T-helper 2 cell treated with Interferon-gamma antibody and Interleukin-4, amounts not matched to agents 100 ng/mL and 5 ng/mL, for 36 hours (primary cell): ENCODE results near the gene PPP2R1B. TPM values are rescaled to one million over a fixed set of nuclear protein-coding genes. Genes with fewer than 3 reads are reported as not detected.

Experiments used
- intact Hi-C: fragments of 100-400 bp; cut with micrococcal nuclease; formaldehyde crosslinking; loops from one replicate; pipeline ENCODE4 v1.15.1; 2023
- total RNA-seq: library from RNA; stranded (reverse); gene quantifications from 2 replicates; pipeline ENCODE4 v1.2.3, GENCODE V29; 2022

The PPP2R1B gene
- total RNA-seq, 1 donor from 2014 or later: 56.3 TPM

DNA sequence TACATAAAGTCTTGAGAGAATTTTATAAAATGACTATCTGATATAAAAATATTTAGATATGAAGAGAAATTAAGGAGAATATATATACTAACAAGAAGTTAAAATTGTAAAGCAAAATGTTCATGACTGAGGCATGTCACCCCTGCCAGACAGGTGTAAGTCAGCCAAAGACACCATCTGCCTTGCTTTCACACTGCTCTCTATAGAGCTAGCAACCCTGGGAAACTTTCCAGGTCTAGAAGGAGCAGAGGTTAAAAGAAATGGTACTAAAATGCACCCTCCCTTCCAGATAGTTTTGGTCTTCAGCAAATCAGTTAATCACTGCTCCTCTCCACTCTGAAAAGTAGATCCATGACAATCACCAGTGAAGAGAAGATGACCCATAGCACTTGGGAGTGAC is 16.5 kb downstream of the PPP2R1B start:
- intact Hi-C loops: no loop called here

DNA sequence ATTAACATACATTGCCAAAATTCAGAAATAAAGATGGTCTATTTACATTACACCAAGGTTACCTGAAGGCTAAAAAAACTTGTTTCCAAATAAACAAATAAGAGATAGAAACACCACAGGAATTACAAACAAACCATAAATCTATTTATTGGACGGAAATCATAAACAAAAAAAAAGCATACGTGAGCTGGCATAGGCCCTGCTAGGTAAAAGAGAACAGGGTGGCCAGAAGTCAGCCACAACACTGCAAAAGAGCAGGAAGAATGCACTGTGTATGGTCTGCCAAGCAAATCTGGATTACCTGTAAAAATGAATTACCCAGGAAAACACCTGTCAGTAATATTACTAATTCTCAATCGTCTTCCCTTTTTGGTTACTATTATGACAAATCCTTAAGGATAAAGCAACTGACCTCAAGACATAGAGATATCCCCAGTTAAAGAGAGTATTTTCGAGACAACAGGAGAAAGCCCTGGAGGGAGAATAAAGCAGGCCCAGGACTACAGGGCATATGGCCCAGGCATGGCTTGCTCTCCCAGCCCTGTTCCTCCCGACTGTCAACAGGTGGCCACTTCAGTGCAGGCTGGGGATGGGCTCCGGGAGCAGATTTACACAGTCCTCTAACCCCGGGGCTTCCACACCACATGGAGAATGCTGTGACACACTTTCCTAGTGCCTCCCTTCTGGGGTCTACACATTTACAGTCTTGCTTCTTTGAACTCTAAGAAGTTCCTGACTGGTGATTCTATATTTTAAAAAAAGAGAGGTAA is 18.0 kb downstream of the PPP2R1B start:
- intact Hi-C loops: no loop called here

DNA sequence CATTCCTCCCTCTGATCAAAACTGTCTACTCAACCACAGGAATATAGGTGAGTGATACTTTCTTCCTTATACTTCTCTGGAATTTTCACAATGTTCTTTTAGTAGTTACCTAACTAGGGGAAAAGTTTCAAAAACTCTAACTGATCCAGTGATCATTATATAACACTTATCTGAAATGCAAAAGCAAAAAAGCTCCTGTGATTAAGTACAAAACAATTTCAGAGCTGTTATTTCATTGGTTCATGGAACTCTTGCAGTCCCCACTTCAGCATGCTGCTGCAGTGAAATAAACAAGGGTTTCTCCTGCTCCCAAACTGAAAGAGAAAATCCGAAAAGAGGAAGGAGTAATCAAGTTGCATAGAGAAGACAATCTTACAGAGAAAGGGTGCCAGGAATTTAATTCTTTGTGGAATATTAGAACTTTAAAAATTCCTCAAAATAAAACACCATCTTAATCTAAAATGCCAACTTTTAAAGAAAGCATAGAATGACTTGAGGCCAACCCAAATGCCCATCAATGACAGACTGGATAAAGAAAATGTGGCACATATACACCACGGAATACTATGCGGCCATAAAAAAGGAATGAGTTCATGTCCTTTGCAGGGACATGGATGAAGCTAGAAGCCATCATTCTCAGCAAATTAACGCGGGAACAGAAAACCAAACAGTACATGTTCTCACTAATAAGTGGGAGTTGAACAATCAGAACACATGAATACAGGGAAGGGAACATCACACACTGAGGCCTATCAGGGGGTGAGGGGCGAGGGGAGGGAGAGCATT is 20.3 kb downstream of the PPP2R1B start:
- intact Hi-C loops: no loop called here

DNA sequence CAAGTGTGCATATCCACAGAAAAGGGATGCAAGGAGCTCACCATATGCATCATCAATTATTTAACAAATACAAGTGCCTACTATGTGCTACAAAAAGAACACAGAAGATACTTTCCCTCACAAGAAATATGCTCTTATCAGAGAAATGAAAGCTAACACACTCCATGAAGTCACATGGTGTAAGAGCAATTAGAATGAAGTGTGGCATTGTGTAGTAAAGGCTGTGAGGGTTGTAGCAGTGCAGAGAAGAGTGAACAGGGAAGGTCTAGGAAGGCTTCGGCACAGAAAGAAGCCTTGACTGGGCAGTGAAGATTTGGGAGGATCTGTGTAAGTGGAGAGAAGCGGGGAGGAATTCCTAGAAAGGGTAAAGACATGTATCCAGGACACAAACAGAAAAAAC is 22.5 kb downstream of the PPP2R1B start:
- intact Hi-C loops: no loop called here

DNA sequence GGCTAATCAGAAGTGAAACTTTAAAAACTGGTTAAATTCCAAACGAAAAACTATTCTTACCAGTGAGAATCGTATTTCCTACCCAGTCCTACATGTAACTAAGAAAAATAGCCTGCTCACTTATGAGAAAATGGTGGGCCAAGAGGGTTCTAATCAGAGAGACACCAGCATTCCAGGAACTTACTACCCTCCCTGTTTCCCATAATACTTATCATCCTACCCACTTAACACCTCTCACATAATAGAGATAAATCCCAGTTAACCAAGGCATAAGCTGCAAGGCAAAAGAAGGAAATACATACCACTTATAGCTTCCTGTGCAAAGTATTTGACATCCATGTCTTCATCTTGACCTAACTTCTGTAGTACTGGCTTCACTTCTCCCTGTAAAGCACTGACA is 24.4 kb downstream of the PPP2R1B start:
- intact Hi-C loops: no loop called here

DNA sequence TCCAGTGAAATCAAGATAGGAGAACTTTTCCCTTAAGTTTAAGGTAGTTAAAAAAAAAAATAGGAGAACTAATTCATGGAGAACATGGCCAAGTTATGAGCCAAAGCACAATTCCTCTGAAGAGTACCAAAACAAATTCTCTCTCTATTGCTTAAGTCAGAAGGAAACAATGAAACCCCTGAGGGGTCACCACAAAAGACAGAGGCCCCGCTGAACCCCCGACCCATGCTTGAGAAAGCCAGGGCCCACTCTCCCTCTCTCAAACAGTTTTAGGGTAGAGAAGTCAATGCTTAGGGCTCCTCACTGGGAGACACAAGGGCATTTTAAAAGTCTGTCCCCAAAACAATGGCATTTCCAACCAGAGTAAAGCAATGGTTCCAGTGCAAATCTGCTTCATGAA is 26.9 kb downstream of the PPP2R1B start:
- intact Hi-C loops: no loop called here

DNA sequence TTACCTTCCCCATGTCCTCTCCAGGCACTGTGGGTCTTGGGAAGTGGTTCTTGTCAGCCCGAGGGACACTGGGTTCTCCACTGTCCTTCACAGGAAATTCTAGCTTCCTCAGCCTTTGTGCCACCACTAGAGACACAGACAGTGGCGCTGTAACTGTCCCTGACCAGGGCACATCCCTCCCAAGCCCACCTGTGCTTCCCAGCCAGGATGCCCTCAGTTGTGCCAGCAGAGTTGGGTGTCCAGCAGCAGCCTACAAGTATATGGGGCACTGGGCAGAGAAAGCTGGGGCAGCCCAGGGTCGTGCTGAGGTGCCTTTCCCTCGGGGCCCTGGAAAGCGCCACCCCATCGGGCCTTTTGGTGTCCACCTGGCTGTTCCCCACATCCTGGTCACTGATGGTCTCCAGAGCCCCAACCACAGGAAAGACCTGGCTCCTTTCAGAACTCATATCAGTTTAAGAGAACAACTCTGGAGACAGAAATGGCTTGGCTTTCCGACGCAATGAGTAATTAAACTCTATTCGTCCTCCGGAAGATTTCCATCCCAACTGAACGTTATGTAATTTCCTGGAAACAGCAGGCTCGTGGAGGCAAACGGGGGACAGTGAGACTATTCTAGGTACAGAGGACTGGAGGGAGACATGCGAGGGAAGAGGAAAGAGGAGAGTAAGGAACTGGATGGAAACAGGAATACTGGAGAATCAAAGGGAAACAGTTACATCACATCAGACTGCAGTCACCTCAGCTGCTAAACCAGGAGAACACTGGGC is 28.6 kb downstream of the PPP2R1B start:
- intact Hi-C loops: no loop called here

DNA sequence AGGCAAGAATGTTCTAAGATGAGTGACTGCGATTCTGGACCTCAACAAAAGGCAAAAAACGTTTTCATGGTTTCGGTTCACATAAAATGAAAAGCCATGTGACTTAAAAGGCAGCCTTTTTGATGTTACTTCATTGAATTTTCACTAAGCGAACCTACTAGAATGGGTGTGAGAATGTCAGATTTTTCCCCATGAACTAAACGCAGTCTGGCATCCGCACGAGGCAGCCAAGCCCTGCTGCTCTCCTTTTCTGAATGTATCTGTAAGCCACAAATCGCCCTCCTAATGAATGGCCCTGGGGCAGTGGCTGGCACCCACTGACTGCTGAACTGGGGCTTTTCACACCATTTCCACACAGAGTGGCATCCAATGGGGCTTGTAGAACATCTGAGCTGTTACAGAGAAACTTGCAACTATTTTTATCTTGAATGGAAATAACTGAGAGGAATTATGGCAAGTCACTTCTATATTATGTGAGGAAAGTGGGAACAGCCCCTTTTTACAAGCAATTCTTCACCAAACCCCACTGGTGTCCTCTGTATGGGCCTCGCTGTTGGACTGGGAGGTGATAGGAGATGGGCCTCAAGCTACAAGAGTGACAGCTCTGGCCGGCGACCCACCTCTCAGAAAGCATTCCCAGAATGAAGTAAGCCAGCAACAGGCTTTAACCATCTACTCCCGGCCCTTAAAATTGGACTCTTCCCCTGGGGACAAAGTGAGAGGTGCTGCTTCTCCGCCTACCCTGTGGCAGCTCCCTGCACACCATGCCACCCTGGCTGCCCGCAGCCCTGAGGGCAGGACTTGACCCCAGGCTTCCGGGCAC is 29.4 kb downstream of the PPP2R1B start:
- intact Hi-C loops: no loop called here

DNA sequence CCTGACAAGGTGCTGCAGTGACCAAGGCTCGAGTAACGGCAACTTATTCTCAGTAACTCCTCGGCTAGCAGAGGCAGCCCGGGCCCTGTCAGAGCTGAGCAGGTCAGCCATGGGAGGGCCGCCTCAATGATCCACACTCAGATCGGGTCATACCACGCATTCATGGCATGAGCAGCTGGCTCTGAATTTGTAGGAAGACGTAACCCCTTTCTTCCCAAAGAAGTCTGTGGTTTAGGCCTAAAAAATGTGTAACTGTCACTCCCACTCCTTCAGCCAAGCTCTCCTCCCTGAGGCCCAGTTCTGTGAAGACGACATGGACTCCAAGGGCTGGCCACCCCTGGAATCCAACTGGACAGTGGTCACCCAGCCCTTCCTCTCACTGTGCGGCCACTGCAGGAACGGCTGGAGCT is 30.0 kb downstream of the PPP2R1B start:
- intact Hi-C loops: no loop called here

DNA sequence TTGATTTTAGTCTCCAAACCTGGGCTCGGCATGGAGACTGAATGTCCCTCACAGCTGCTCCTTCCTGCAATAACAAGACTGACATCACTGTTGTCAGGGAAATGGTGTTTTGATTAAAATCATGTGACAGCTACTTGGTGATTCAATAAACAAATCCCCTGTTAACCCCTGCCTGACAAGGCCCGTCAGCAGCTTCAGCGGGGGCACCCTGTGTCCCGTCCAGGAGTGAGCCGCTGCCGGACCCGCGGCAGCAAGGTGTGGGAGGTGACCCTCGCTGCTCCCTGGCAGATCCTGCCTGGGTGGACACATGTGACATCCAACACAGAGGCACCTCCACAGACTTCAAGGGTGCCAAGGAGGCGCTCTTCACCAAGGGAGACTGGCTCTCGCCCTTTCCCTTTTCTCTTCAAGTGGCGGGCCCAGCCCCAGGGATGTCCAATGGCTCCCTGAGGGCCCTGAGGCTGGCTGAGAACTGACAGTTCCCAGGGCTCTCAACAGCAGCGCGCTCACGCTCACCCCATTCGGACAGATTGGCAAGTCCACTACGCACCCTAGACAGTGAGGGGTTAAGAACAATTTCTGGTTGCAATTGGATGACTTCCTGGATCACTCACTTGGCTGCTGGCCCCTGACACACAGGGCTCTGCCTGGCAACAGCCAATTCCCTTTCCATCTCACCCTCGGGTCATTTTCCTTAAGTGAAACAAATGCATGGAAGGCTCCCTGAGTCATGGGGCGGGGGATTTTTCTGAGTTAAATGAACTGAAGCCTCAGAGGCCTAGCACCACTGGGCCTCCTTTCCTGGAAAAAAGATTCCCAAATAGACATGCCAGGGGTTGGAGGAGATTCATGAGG is 30.7 kb downstream of the PPP2R1B start:
- intact Hi-C loops: no loop called here

DNA sequence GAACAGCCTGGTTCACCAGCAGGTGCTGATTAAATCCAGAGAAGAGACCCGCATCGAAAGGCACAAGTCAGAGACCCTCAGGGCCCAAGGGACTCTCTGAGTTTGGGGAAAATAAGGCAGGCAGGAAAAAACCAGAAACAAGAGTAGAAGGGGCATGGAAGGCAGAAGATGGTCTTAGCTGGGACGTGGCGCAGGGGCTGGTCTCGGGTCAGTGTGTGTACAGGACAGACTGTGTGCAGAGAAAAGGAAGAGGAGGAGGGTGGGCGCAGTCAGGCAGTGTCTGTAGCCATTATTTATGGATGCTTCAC is 31.3 kb downstream of the PPP2R1B start:
- intact Hi-C loops: no loop called here

DNA sequence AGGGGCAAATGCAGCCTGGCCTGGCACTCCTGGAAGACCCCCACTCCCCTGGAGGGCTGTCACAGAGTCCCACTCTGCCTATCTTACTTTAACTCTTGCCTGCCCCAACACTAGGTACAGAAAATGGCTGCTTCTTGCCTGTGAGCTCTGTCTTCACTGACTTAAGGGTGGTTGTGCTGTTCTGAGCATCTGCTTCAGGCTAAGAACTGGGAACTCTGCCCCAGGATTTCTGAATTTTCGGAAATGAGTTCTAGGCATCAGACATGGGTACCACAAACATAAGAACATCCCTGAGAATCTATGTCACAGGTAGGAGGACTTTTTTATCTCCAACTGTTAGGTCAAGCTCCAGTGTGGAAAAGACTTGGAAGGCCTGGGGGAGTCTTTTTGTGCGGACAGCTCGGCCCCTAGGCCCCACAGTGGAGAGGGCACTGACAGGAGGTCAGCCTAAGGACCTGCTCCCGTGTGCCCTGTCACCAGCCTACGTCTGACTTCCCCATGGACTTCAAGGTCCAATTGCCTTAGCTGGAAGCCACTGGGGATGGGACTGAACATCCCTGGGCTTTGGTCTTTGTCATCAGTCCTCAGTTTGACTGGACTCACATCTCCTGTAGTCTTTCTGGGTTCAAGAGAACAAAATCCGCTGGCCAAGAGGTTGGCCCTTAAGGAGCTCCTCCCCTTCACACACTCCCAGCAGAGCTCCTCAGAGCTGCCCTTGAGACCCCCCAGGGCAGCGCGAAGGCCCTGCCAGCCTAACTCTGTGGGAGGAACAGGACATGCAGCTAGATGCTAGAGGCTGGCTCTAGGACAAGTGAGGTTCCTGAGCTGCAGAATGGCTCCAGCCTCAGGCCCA is 31.9 kb downstream of the PPP2R1B start:
- intact Hi-C loops: no loop called here

DNA sequence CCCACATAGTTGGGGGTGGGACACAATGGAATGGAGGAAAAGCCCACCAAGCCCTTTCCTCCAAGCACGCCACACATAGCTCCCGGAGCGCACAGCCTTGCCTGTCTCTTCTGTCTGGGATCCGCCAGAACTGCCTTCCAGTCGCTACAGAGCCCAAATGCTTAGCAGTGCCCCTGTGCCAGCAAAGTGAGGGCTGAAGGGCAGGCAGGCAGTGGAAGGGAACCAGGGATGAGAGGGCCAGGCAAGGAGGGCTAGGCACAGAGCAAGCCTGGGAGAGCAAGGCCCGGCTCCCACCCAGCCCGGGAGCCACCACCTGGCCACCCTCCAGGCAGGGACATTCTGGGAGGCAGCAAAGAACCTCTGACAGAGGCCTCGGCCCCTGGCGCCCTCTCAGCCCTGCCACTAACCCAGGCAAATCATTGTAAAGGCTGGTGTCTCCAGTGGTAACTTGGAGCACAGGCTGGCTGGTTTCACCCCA is 32.5 kb downstream of the PPP2R1B start:
- intact Hi-C loops: no loop called here

DNA sequence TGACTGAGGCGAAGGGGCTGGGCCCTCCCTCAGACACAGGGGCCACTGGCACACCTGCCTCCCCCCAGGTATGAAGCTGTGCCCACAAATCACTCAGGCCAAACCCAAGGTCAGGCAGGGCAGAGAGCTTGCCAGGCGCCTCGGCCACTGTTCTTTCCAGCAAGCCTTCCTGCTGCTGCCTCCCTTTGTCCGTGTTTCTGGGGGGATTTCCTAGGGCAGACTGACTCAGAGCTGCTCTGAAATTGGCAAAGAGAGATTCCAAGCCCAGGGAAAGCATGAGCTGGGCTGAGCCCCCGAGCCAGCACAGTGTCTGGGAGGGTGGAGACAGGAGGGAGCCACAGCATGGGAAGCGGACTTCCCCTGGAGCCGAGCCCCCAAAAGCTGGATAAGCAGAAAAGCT is 33.2 kb downstream of the PPP2R1B start:
- intact Hi-C loops: no loop called here

DNA sequence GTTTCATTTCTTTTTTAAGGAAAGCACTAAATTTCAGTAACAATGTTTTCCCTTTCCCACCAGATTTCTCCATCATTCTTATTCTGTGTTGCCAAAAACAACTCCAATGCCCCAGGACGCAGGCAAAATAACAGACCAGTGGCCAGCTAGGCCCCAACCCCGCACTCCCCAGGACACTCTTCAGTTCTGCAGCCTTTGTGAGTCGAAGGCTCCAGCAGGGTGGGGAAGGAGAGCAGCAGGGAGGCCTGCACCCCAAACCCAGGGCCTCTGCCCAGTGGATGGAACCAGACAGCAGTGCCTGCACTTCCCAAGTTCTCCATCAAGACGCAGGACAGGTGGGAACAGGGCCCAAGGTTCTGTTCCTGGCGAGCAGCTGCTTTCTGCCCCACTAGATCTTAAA is 34.4 kb downstream of the PPP2R1B start:
- intact Hi-C loops: no loop called here

DNA sequence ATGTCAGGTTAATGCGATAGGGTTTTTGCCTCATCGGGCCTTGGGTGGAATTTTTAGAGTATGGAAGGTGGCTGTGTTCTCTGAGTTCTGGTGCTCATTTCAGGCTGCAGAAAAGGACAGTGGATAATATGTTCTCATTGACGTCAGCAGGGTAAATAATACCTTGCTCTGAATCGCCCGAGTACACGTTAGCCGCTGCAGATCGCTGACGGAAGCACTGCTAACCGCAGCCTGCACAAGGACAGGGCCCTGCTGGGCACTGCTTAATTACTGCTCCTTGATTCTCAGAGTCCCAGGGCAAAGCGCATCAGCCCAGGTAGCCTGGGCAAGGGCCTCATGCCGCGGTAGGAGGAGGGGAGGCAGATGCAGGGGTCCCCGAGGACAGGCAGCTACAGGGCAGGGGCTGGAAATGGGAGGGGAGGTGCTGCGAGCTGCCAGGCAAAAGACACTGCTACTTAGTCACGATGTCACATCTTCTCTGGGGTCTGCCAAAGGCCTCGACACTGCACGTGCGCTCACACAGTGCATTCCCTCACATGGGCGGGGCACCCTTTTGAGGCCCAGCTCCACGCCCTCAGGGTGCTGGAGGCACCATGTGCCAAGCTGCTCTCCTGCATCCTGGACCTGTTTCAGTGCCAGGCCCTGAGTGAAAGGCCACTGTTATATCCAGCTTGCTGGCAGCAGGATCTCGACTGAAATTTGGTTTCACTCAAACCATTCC is 35.2 kb downstream of the PPP2R1B start:
- intact Hi-C loops: no loop called here

DNA sequence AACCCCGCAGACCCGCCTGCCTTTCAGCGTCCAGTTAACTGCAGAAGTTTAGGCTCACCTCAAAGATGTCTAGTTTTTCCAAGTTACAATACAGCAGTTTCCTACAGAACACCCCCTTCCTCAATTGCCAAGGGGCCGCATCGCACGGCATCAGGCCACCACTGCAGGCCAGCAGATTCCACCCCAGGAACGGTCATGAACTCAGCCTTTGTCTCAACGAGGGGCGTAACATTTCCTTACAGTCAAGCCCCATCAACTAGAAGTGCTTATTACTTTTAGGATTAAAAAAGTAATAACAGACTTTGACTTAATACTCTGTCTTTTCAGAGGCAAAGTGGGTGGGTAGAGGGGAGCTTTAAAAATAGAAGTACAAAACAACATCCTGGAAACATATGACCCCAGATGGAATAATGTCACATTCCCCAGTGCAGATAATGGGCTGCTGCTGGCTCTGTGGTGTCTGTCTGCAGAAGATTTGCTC is 36.3 kb downstream of the PPP2R1B start:
- intact Hi-C loops: no loop called here

DNA sequence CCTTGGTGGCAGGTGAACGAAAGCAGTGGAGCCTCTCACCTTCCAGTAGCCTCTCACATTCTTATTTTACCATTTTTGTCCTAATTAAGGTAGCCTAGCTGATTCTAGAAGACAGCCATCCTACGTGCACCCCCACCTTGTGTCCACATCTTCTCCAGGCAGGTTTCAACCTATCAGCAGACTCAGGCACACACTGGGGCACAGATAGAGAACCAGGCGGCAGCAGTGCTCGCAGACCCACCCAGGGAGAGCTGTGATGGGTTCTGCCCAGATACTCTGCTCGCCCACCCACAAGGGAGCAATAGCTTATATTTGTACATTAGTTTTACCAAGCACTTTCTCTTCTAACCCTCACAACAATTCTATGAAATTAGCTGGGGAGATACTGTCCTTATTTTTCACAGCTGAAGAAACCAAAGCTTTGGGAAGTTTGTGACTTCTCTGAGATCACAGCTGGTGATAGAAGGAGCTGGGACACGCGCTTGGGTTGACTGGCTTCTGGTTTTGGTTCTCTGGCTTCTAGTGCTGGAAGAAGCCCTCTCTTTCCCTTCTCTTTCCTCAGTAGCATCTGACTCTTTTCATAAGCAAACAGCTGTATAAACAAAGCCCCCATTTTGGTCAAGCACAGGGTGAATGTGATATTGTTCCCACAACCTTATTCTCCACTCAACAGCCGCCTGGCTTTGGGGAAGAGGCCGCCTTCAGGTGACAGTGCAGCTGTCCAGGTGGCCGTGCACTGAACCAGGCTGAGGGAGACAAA is 36.9 kb downstream of the PPP2R1B start:
- intact Hi-C loops: no loop called here
